HUES6 (cell line): ENCODE measurements around the gene DNAJC11.

Source experiments
- H3K27ac ChIP-seq: 2 replicates; pipeline ENCODE4 v1.7.0; 2013; ENCODE audit warnings: low read depth, mild to moderate bottlenecking, low read length, inconsistent platforms
- H3K27me3 ChIP-seq: 2 replicates; pipeline ENCODE4 v1.6.1; 2013; ENCODE audit warnings: low read length; ENCODE audit not compliant: control insufficient read depth, insufficient read depth
- H3K36me3 ChIP-seq: 2 replicates; pipeline ENCODE4 v1.6.1; 2013; ENCODE audit warnings: low read length; ENCODE audit not compliant: control insufficient read depth, insufficient read depth
- H3K4me1 ChIP-seq: 2 replicates; pipeline ENCODE4 v1.6.1; 2013; ENCODE audit warnings: low read length; ENCODE audit not compliant: control insufficient read depth, insufficient read depth
- H3K4me3 ChIP-seq: 2 replicates; pipeline ENCODE4 v1.5.1; 2013; ENCODE audit warnings: low read depth, low read length
- H3K9ac ChIP-seq: one replicate; pipeline ENCODE4 v1.6.1; 2013; ENCODE audit warnings: mild to moderate bottlenecking, low read length
- H3K9me3 ChIP-seq: 2 replicates; pipeline ENCODE4 v1.6.1; 2013; ENCODE audit warnings: low read depth, low read length; ENCODE audit not compliant: control insufficient read depth, insufficient read depth

DNAJC11 gene

GRCh38 chr1:6634371-6635052, 67.1 kb downstream of the DNAJC11 start:
- Histone ChIP-seq H3K9me3 (no peaks in the 10 kb centered on the region), H3K4me1 (no peaks in the 10 kb centered on the region), H3K36me3 (peaks cover 80% of the 10 kb centered on the region), H3K4me3 (no peak overlapping the region), H3K27me3 (no peaks in the 10 kb centered on the region), H3K27ac (no peak overlapping the region), H3K9ac (no peak overlapping the region)

GRCh38 chr1:6632588-6633514, 68.8 kb downstream of the DNAJC11 start:
- Histone ChIP-seq H3K4me3 (no peak overlapping the region), H3K36me3 (peaks cover 81% of the 10 kb centered on the region), H3K9ac (no peak overlapping the region), H3K27ac (no peak overlapping the region), H3K4me1 (no peaks in the 10 kb centered on the region), H3K9me3 (no peaks in the 10 kb centered on the region), H3K27me3 (no peaks in the 10 kb centered on the region)

DNA sequence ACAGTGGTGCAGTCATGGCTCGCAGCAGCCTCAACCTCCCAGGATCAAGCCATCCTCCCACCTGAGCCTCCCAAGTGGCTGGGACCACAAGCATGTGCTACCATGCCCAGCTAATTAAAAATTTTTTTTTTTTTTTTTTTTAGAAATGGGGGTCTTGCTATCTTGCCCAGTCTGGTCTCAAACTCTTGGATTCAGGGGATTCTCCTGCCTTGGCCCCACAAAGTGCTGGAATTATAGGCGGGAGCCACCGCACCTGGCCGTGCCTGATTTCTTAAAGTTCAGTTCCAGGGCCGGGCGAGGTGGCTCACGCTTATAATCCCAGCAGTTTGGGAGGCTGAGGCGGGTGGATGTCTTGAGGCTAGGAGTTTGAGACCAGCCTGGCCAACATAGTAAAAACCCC, 70.6 kb downstream of the DNAJC11 start:
- Histone ChIP-seq H3K9me3 (no peaks in the 10 kb centered on the region), H3K4me3 (no peak overlapping the region), H3K27me3 (no peaks in the 10 kb centered on the region), H3K9ac (no peak overlapping the region), H3K36me3 (peaks cover 76% of the 10 kb centered on the region), H3K27ac (no peak overlapping the region), H3K4me1 (no peaks in the 10 kb centered on the region)

GRCh38 chr1:6630027-6630426, 71.6 kb downstream of the DNAJC11 start:
- H3K4me1 ChIP-seq, result no peaks in the 10 kb centered on the region
- no peak overlapping the region for H3K9ac ChIP-seq
- H3K9me3 ChIP-seq, result no peaks in the 10 kb centered on the region
- peaks cover 66% of the 10 kb centered on the region for H3K36me3 ChIP-seq
- no peak overlapping the region for H3K4me3 ChIP-seq
- no peak overlapping the region for H3K27ac ChIP-seq
- H3K27me3 ChIP-seq, result no peaks in the 10 kb centered on the region

DNA sequence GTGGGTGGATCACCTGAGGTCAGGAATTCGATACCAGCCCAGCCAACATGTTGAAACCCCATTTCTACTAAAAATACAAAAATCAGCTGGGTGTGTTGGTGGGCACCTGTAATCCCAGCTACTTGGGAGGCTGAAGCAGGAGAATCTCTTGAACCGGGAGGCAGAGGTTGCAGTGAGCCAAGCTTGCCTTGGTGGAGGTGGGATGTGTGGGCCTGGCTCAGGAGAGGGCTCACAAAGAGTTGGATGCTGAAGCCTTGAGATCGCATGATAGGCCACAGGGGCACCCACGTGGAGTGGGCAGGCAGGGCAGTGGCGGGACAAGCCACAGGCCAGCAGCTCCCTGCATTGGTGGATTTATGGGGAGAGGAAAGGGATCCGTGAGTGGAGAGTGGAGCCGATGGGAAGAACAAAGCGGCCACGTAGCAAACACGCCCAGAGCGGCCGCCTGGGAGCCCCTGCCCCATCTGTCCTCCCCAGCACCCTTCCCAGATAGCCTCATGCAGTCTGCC, 72.6 kb downstream of the DNAJC11 start:
- Histone ChIP-seq H3K27ac (no peak overlapping the region), H3K36me3 (peaks cover 56% of the 10 kb centered on the region), H3K4me3 (no peak overlapping the region), H3K4me1 (peaks cover 4% of the 10 kb centered on the region; the same call in 1 of the 2 replicates), H3K27me3 (no peaks in the 10 kb centered on the region), H3K9me3 (no peaks in the 10 kb centered on the region), H3K9ac (no peak overlapping the region)

- Histone ChIP-seq H3K36me3 (peaks cover 56% of the 10 kb centered on the region), H3K27ac (no peak overlapping the region), H3K4me1 (peaks cover 4% of the 10 kb centered on the region; the same call in 1 of the 2 replicates)
Observed at GRCh38 chr1:6627841-6628545, 73.6 kb downstream of the DNAJC11 start.

GRCh38 chr1:6627031-6627430, 74.6 kb downstream of the DNAJC11 start:
- H3K4me1 ChIP-seq, result peaks cover 4% of the 10 kb centered on the region; the same call in 1 of the 2 replicates
- H3K27me3 ChIP-seq, result no peaks in the 10 kb centered on the region
- peaks cover 56% of the 10 kb centered on the region for H3K36me3 ChIP-seq
- no peak overlapping the region for H3K9ac ChIP-seq
- no peak overlapping the region for H3K4me3 ChIP-seq
- H3K9me3 ChIP-seq, result no peaks in the 10 kb centered on the region
- no peak overlapping the region for H3K27ac ChIP-seq

More at GRCh38 chr1:6627841-6628545, 73.6 kb downstream of the DNAJC11 start:
- Histone ChIP-seq H3K9ac (peak overlapping the region; percentile 48), H3K9me3 (no peaks in the 10 kb centered on the region), H3K4me3 (no peak overlapping the region), H3K27me3 (no peaks in the 10 kb centered on the region)

DNA sequence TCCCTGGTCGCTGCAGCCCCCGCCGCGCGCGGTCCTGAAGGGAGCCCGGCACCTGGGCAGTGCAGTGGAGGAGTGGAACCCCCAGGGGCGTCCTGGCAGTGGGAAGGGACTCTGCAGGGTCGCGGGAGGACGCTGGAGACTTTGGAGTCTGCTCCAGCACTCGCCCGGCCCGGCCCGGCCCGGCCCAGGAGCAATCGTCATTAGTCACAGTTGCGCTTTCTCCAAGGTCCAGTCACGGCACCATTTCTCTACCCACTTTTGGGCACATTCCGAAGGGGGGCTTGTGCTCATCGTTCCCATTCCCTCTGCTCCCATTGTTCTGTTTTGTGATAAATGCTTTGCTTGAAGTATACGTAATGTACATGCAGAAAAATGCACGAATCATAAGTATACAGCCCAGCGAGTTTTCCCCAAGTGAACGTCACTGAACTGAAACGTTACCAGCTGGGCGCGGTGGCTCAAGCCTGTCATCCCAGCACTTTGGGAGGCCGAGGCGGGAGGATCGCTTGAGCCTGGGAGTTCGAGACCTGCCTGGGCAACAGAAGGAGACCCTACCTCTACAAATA, 75.9 kb downstream of the DNAJC11 start:
- peak overlapping the region; percentile 77 for H3K9ac ChIP-seq
- H3K4me3 ChIP-seq, result peak overlapping the region; percentile 95
- H3K4me1 ChIP-seq, result peaks cover 4% of the 10 kb centered on the region; the same call in 1 of the 2 replicates
- peak overlapping the region; percentile 34; the same call in 1 of the 2 replicates for H3K27ac ChIP-seq
- peaks cover 69% of the 10 kb centered on the region for H3K36me3 ChIP-seq
- no peaks in the 10 kb centered on the region for H3K27me3 ChIP-seq
- H3K9me3 ChIP-seq, result no peaks in the 10 kb centered on the region

- H3K4me1 ChIP-seq, result peaks cover 4% of the 10 kb centered on the region; the same call in 1 of the 2 replicates
- peak within 1 kb of the TSS; percentile 95 for H3K4me3 ChIP-seq
- H3K9ac ChIP-seq, result peak within 1 kb of the TSS; percentile 77
- H3K27me3 ChIP-seq, result no peaks in the 10 kb centered on the region
- no peaks in the 10 kb centered on the region for H3K9me3 ChIP-seq
- H3K36me3 ChIP-seq, result peaks cover 74% of the 10 kb centered on the region
- H3K27ac ChIP-seq, result peak within 1 kb of the TSS; percentile 34; the same call in 1 of the 2 replicates
Observed at GRCh38 chr1:6624710-6625583, 76.7 kb downstream of the DNAJC11 start, which contains the start of gene THAP3. Gene THAP3, plus strand, starts transcription at chr1:6624868. Its CDS starts 351 bp downstream, at chr1:6625219.
